ENCODE measurements around the gene CD2AP. TPM values are rescaled to one million over a fixed set of nuclear protein-coding genes. Genes with fewer than 3 reads are reported as not detected.
A peak's percentile ranks its signal among the peaks of the same experiment; 100 is the strongest.

Gene CD2AP
- total RNA-seq, 8 experiments from 2014 or later, result 6.3 to 49.9 (median 11.2) TPM

DNA sequence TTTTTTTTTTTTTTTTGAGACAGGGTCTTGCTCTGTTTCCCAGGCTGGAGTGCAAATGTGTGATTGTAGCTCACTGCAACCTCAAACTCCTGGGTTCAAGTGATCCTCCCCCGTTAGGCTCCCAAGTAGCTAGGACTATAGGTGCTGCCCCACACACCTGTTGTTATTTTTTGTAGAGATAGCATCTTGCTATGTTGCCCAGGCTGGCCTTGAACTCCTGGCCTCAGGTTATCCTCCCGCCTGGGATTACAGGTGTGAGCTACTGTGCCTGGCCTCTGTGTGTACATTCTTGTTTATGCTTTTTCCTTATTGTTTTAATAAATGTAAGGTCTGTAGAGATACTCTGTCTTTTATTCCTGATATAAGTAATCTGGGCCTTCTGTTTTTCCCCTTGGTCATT, 14.8 kb downstream of the CD2AP start:
- no peak overlapping the region for H3K4me3 ChIP-seq
- H3K4me1 ChIP-seq (replicated peaks in 1 of 2), result no peaks in the 10 kb centered on the region
- in situ Hi-C loops (cut with MboI; ENCODE audit: low pct_unique_long_range_greater_than_20kb in 2 of 9, low sequenced_read_pairs in 9 of 9, unreplicated experiment in 9 of 9), result no loop called here
- H3K27ac ChIP-seq, result no peak overlapping the region
- no peak for ATAC-seq (replicated peaks in 6 of 8)
- 80 to 100% (median 94%) methylated on average over 1 to 2 of the region's 2 CpGs; no CpG with 5 or more reads in 3 of the 10 experiments for WGBS, 10 experiments

DNA sequence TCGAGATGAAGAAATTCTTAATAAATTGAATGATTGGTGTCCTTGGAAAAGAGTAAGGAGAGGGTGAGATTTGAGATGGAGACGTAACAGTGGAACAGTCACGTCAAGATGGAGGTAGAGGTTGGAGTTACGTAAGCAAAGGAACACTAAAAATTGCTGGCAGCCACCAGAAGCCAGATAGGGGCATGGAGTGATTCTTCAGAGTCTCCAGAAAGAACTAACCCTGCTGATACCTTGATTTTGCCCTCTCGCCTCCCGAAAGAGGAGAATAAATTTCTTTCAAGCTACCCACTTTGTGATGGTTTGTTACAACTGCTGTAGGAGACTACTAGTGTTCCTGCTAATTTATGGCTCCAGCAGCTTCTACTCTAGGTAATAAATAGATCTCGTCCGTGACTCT, 17.6 kb downstream of the CD2AP start:
- no peak for ATAC-seq (replicated peaks in 6 of 8)
- in situ Hi-C loops (cut with MboI; ENCODE audit: low pct_unique_long_range_greater_than_20kb in 2 of 9, low sequenced_read_pairs in 9 of 9, unreplicated experiment in 9 of 9), result no loop called here
- Histone ChIP-seq H3K27ac (no peak overlapping the region), H3K4me1 (replicated peaks in 1 of 2) (no peaks in the 10 kb centered on the region), H3K4me3 (no peak overlapping the region)
- 86 to 100% (median 95%) methylated on average over 2 to 8 of the region's 8 CpGs for WGBS, 10 experiments

- WGBS, 10 experiments, result 38 to 100% (median 76%) methylated on average over 2 of the region's 2 CpGs
- no peaks in the 10 kb centered on the region for H3K4me1 ChIP-seq (replicated peaks in 1 of 2)
- in situ Hi-C loops (cut with MboI; ENCODE audit: low pct_unique_long_range_greater_than_20kb in 2 of 9, low sequenced_read_pairs in 9 of 9, unreplicated experiment in 9 of 9), result no loop called here
These were observed 18.5 kb downstream of the CD2AP start for GRCh38 chr6:47495954-47496545.

DNA sequence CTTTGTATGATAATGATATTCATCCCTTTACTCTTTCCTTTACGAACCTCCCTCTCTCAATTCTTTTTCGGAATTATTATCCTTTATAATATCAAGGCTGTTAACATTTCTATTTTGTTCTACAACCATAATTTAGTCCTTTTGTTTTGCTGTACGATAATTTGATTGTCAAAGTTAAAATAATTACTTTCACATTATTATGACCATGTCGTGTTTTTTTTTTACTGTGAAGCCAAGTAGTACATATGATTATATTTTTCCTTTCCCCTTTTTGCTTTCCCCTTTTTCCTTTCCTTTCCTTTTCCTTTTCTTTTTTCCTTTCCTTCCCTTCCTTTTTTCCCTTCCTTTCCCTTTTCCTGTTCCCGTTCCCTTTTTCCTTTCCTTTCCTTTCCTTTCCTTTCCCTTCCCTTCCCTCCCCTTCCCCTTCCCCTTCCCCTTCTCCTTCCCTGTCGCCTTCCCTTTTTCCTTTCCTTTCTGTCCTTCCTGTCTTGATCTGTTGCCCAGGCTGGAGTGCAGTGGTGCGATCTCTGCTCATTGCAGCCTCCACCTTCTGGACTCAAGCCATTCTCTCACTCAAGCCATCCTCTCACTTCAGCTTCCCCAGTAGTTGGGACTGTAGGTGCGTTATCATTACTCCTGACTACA, 19.5 kb downstream of the CD2AP start:
- no peak overlapping the region for H3K4me3 ChIP-seq
- in situ Hi-C loops (cut with MboI; ENCODE audit: low pct_unique_long_range_greater_than_20kb in 2 of 9, low sequenced_read_pairs in 9 of 9, unreplicated experiment in 9 of 9), result no loop called here
- 48 to 100% (median 81%) methylated on average over 3 to 8 of the region's 8 CpGs for WGBS, 10 experiments
- ATAC-seq (replicated peaks in 6 of 8), result no peak
- no peak overlapping the region for H3K27ac ChIP-seq
- H3K4me1 ChIP-seq (replicated peaks in 1 of 2), result no peaks in the 10 kb centered on the region

More at GRCh38 chr6:47495954-47496545, 18.5 kb downstream of the CD2AP start:
- no peak for ATAC-seq (replicated peaks in 6 of 8)
- Histone ChIP-seq H3K27ac (no peak overlapping the region), H3K4me3 (no peak overlapping the region)

- Histone ChIP-seq H3K27ac (no peak overlapping the region), H3K4me3 (no peak overlapping the region), H3K4me1 (replicated peaks in 1 of 2) (no peaks in the 10 kb centered on the region)
- in situ Hi-C loops (cut with MboI; ENCODE audit: low pct_unique_long_range_greater_than_20kb in 2 of 9, low sequenced_read_pairs in 9 of 9, unreplicated experiment in 9 of 9), result no loop called here
- 22 to 100% (median 75%) methylated on average over 1 to 2 of the region's 2 CpGs for WGBS, 10 experiments
- ATAC-seq (replicated peaks in 6 of 8), result no peak
These were observed 25.3 kb downstream of the CD2AP start for GRCh38 chr6:47502920-47503319.

- no peak overlapping the region for H3K27ac ChIP-seq
- no peak for ATAC-seq (replicated peaks in 6 of 8)
- in situ Hi-C loops (cut with MboI; ENCODE audit: low pct_unique_long_range_greater_than_20kb in 2 of 9, low sequenced_read_pairs in 9 of 9, unreplicated experiment in 9 of 9), result no loop called here
- H3K4me1 ChIP-seq (replicated peaks in 1 of 2), result no peaks in the 10 kb centered on the region
- no peak overlapping the region for H3K4me3 ChIP-seq
- WGBS, 10 experiments, result 83 to 100% (median 100%) methylated on average over 1 of the region's 1 CpG; no CpG with 5 or more reads in 7 of the 10 experiments
These were observed 32.3 kb downstream of the CD2AP start for GRCh38 chr6:47509937-47510336.

DNA sequence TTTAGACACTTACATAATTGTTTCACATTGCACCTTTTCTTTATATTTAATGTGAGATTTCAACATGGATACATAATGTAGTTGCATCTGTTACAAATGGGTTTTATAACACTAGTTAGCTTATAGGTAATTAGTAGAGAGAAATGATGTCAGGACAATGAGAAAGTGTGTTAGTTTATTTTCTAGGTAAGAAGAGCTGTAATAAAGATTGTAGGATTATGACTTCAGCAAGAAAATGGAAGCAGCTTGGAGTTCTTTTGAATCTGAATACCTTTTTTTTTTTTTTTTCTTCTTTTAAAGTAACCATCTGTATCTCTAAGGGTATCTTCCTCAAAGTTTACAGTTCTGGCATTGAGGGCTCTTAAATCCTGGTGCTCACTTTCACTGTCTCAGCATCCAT, 35.3 kb downstream of the CD2AP start:
- in situ Hi-C loops (cut with MboI; ENCODE audit: low pct_unique_long_range_greater_than_20kb in 2 of 9, low sequenced_read_pairs in 9 of 9, unreplicated experiment in 9 of 9), result no loop called here
- no peak for ATAC-seq (replicated peaks in 6 of 8)
- H3K27ac ChIP-seq, result no peak overlapping the region
- H3K4me3 ChIP-seq, result no peak overlapping the region
- H3K4me1 ChIP-seq (replicated peaks in 1 of 2), result no peaks in the 10 kb centered on the region

- H3K4me1 ChIP-seq (replicated peaks in 1 of 2), result no peaks in the 10 kb centered on the region
- in situ Hi-C loops (cut with MboI; ENCODE audit: low pct_unique_long_range_greater_than_20kb in 2 of 9, low sequenced_read_pairs in 9 of 9, unreplicated experiment in 9 of 9), result no loop called here
- no peak overlapping the region for H3K4me3 ChIP-seq
- no peak for ATAC-seq (replicated peaks in 6 of 8)
- no peak overlapping the region for H3K27ac ChIP-seq
- 92 to 100% (median 100%) methylated on average over 1 to 2 of the region's 2 CpGs; no CpG with 5 or more reads in 4 of the 10 experiments for WGBS, 10 experiments
These were observed 41.7 kb downstream of the CD2AP start for GRCh38 chr6:47519279-47519678.

- Histone ChIP-seq H3K4me3 (no peak overlapping the region), H3K4me1 (replicated peaks in 1 of 2) (no peaks in the 10 kb centered on the region), H3K27ac (no peak overlapping the region)
- 75 to 100% (median 95%) methylated on average over 1 to 6 of the region's 6 CpGs; no CpG with 5 or more reads in 2 of the 10 experiments for WGBS, 10 experiments
- in situ Hi-C loops (cut with MboI; ENCODE audit: low pct_unique_long_range_greater_than_20kb in 2 of 9, low sequenced_read_pairs in 9 of 9, unreplicated experiment in 9 of 9), result no loop called here
- ATAC-seq (replicated peaks in 6 of 8), result peak in 1 of 8 experiments; percentile 53
These were observed 42.7 kb downstream of the CD2AP start for GRCh38 chr6:47520282-47520681.

DNA sequence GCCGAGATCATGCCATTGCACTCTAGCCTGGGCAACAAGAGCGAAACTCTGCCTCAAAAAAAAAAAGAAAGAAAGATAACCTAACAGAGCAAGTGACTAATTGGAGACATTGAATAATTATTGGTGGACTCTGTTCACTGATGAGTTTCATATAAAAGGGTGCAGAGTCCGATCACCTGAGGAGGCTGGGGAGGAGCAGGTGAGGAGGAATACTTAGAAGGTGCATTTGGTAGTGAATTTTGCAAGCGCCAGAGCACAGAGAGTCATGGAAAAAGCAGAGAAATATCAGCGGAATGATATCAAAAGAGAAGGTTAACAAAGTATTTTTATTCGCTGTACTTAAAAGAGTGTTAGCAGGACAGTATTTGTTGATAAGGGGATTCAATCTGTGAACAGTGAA, 44.4 kb downstream of the CD2AP start:
- ATAC-seq (replicated peaks in 6 of 8), result no peak
- Histone ChIP-seq H3K4me1 (replicated peaks in 1 of 2) (no peaks in the 10 kb centered on the region), H3K27ac (no peak overlapping the region), H3K4me3 (no peak overlapping the region)
- in situ Hi-C loops (cut with MboI; ENCODE audit: low pct_unique_long_range_greater_than_20kb in 2 of 9, low sequenced_read_pairs in 9 of 9, unreplicated experiment in 9 of 9), result no loop called here
- 75 to 100% (median 96%) methylated on average over 1 to 5 of the region's 6 CpGs for WGBS, 10 experiments

- no peaks in the 10 kb centered on the region for H3K4me1 ChIP-seq (replicated peaks in 1 of 2)
- 50 to 100% (median 80%) methylated on average over 1 to 3 of the region's 3 CpGs for WGBS, 10 experiments
- ATAC-seq (replicated peaks in 6 of 8), result no peak
- H3K27ac ChIP-seq, result no peak overlapping the region
- in situ Hi-C loops (cut with MboI; ENCODE audit: low pct_unique_long_range_greater_than_20kb in 2 of 9, low sequenced_read_pairs in 9 of 9, unreplicated experiment in 9 of 9), result no loop called here
- no peak overlapping the region for H3K4me3 ChIP-seq
These were observed 46.7 kb downstream of the CD2AP start for GRCh38 chr6:47524136-47524845.

DNA sequence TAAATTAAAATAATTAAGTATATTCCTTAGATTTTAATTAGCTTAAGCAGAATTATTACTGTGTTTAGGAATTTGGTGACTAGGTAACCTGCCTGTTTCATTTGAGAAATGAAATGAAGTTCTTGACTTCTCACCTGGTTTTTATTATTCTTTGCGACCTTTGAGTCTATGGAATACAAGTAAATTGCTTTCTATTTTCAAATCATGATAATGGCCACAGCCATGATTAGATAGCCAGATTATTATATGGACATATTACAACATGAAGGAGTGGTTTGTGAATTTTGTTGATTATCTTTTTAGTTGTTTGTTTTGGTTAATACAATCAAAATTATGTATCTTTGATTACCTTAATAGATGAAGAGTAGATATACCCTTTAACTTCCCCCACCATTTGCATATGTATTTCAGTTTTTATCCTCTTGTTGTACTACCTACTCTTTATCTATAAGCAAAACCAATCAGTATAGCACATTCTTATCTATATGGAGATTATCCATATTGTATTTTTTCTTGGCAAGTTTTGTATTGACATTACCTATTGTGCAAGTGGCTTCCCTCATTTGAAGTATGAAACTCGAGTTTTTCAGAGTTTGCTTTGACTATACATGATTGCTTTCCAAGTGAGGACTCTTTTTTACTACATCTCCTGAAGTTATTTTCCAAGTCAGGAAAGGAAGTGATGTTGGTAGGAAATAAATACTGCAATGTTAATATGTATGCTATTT, 47.9 kb downstream of the CD2AP start:
- no peak overlapping the region for H3K27ac ChIP-seq
- ATAC-seq (replicated peaks in 6 of 8), result no peak
- in situ Hi-C loops (cut with MboI; ENCODE audit: low pct_unique_long_range_greater_than_20kb in 2 of 9, low sequenced_read_pairs in 9 of 9, unreplicated experiment in 9 of 9), result no loop called here
- no peak overlapping the region for H3K4me3 ChIP-seq
- H3K4me1 ChIP-seq (replicated peaks in 1 of 2), result no peaks in the 10 kb centered on the region
- 79 to 100% (median 98%) methylated on average over 1 to 2 of the region's 2 CpGs for WGBS, 10 experiments

DNA sequence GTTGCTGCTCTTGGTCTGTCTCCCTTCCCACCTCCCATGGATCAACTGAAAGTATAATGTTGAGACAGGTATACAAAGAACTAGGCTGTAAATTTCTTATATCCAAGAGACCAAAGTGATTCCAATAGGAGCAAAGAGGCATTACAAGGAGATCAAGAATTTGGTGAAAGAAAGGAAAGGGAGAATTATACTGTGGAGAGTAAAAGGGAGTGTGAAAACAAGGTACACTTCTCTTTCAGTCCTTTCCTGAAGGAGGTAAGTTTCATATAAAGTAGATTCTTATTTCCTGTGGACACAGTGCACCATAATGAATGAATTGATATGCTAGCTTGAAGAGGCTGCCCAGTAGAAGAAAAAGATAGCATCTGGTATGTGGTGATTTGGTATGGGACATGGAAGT, 49.7 kb downstream of the CD2AP start:
- no peak for ATAC-seq (replicated peaks in 6 of 8)
- no peak overlapping the region for H3K27ac ChIP-seq
- H3K4me1 ChIP-seq (replicated peaks in 1 of 2), result no peaks in the 10 kb centered on the region
- no peak overlapping the region for H3K4me3 ChIP-seq
- in situ Hi-C loops (cut with MboI; ENCODE audit: low pct_unique_long_range_greater_than_20kb in 2 of 9, low sequenced_read_pairs in 9 of 9, unreplicated experiment in 9 of 9), result no loop called here

Data from motor neuron (in vitro differentiated cells).